ENCODE data around the gene CRYL1. TPM values are rescaled to one million over a fixed set of nuclear protein-coding genes. Genes with fewer than 3 reads are reported as not detected.

Gene CRYL1, protein sequence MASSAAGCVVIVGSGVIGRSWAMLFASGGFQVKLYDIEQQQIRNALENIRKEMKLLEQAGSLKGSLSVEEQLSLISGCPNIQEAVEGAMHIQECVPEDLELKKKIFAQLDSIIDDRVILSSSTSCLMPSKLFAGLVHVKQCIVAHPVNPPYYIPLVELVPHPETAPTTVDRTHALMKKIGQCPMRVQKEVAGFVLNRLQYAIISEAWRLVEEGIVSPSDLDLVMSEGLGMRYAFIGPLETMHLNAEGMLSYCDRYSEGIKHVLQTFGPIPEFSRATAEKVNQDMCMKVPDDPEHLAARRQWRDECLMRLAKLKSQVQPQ
- total RNA-seq (2012; rRNA removed) (10.6 and 11.7 TPM in 2 replicates), polyA plus RNA-seq (2012; rRNA removed) (16.4 TPM in 2 replicates), Bru-seq, nascent RNA (percentile 52 among the genes with signal in this experiment), BruChase-seq, experiment 1, labeled RNA remaining after a 6-hour chase (percentile 54 among the genes with signal in this experiment), BruChase-seq, experiment 2, labeled RNA remaining after a 2-hour chase (percentile 47 among the genes with signal in this experiment)
- 14.6 and 17.3 TPM in 2 replicates for polyA plus RNA-seq (2012; cell fraction: cytosol; rRNA removed)
- polyA plus RNA-seq (2012; cell fraction: nucleus; rRNA removed; ENCODE audit: low replicate concordance), result 6.1 and 9.9 TPM in 2 replicates
- long read RNA-seq, transcript CRYL1-201 (8 exons, 1,485 nt), result major isoform, 20 of 29 reads
- long read RNA-seq, partial matches to known transcripts, result 4 of 29 reads
- long read RNA-seq, other reads (novel, unspliced or antisense), result 1 of 29 reads

GRCh38 chr13:20525601-20526544 is at the start of gene CRYL1:
TSS of gene CRYL1 (minus strand) at chr13:20525857. CDS start at chr13:20525794, 63 bp downstream.
- Histone ChIP-seq H3K56ac (ENCODE audit: extremely low read depth, insufficient read depth, low read length) (peak within 1 kb of the TSS; percentile 77), H3K4ac (ENCODE audit: low read depth, low read length) (peak within 1 kb of the TSS; percentile 62), H3K27ac (ENCODE audit: insufficient read depth, low read length) (peak within 1 kb of the TSS; percentile 59; the same call in 1 of the 2 replicates), H3K9me1 (ENCODE audit: insufficient read depth, low read length) (peaks cover 3% of the 10 kb centered on the region; the same call in 1 of the 2 replicates), H4K5ac (ENCODE audit: low read depth, low read length) (peak within 1 kb of the TSS; percentile 43; the same call in 1 of the 2 replicates), H3K9me3 (ENCODE audit: control insufficient read depth, insufficient read depth, low read length) (no peaks in the 10 kb centered on the region), H2AK9ac (replicated peaks; ENCODE audit: low read depth, low read length, poor library complexity) (peak within 1 kb of the TSS; percentile 92), H3K18ac (ENCODE audit: low read depth, low read length) (peak within 1 kb of the TSS; percentile 55; the same call in 1 of the 2 replicates), H3K4me1 (ENCODE audit: control insufficient read depth, insufficient read depth, low read length) (0 out of 2 replicates have a peak, but pooled peaks cover 2% of the 10 kb centered on the region), H2BK5ac (ENCODE audit: low read depth, low read length, poor library complexity, severe bottlenecking) (peak within 1 kb of the TSS; percentile 76), H2AK5ac (ENCODE audit: low read depth, low read length) (peak within 1 kb of the TSS; percentile 67), H3K27me3 (ENCODE audit: control insufficient read depth, insufficient read depth, low read length) (no peaks in the 10 kb centered on the region), H2BK120ac (ENCODE audit: low read depth, low read length) (peak within 1 kb of the TSS; percentile 72), H2BK20ac (ENCODE audit: low read depth, low read length) (0 out of 2 replicates have a peak within 1 kb of the TSS, but pooled peaks have one; percentile 8), H4K20me1 (ENCODE audit: insufficient read depth, low read length) (no peaks in the 10 kb centered on the region), H3K9ac (ENCODE audit: low read depth, low read length) (peak within 1 kb of the TSS; percentile 85), H3K79me1 (ENCODE audit: low read depth in 1 of 2, low read length in 2 of 2) (peaks cover 10 to 22% of the 10 kb centered on the region in 2 experiments), H3K14ac (replicated peaks; ENCODE audit: low read depth, low read length) (peak within 1 kb of the TSS; percentile 88), H3K4me3 (ENCODE audit: insufficient read depth, low read depth, low read length) (peak within 1 kb of the TSS; percentile 87), H2AFZ (replicated peaks; ENCODE audit: low read length, poor library complexity) (peak within 1 kb of the TSS; percentile 100), H3K4me2 (ENCODE audit: low read depth, low read length) (peak within 1 kb of the TSS; percentile 99), H4K8ac (ENCODE audit: low read depth in 2 of 2, low read length in 2 of 2) (peak within 1 kb of the TSS; percentile 57 to 75), H3K36me3 (ENCODE audit: control insufficient read depth, insufficient read depth, low read length) (no peaks in the 10 kb centered on the region), H4K91ac (ENCODE audit: insufficient read depth, low read depth, low read length) (peak within 1 kb of the TSS; percentile 7), H3K23ac (ENCODE audit: low read depth, low read length) (peak within 1 kb of the TSS; percentile 97), H2BK15ac (ENCODE audit: low read depth, low read length) (peak within 1 kb of the TSS; percentile 82; the same call in 2 of the 3 replicates)
- ChIA-PET POLR2A (ENCODE audit: unreplicated experiment) (interaction anchor here (0.6 kb wide), 1 partner anchor 300 kb away, joined by 3 read pairs; no protein-coding TSS in a partner anchor), CTCF (no interaction called here)
- in situ Hi-C loops (cut with MboI; ENCODE audit: low sequenced_read_pairs) (no loop called here), dilution Hi-C loops (cut with HindIII; ENCODE audit: low sequenced_read_pairs, unreplicated experiment) (no loop called here), intact Hi-C loops (cut with micrococcal nuclease) (loop anchor here (1.0 to 5.0 kb wide), 3 partner anchors 41 to 178 kb away; partner anchors contain the start of gene IFT88)
- ATAC-seq (ENCODE audit: low read depth) (peak; percentile 99), DNase-seq (peak; percentile 73)
- no TSS peak for BruUV-seq (replicated peaks)
- TF ChIP-seq POLR2A (IDR thresholded peaks at IDR 0.05; ENCODE audit: low read depth, low read length), result peak; percentile 60; the same call in 1 of the 2 replicates
- no peak for TF ChIP-seq FOS (IDR thresholded peaks at IDR 0.05; ENCODE audit: low read depth, low read length)
- peak; percentile 57; the same call in 1 of the 2 replicates for TF ChIP-seq MXI1 (IDR thresholded peaks at IDR 0.05; ENCODE audit: borderline replicate concordance, low read depth, low read length)
- 0 out of 2 replicates have a peak, but pooled peaks have one; percentile 32 for TF ChIP-seq MAZ (IDR thresholded peaks at IDR 0.05; ENCODE audit: borderline replicate concordance, low read depth, low read length)
- TF ChIP-seq SMC3 (IDR thresholded peaks at IDR 0.05; ENCODE audit: low read depth, low read length), result no peak
- no peak for TF ChIP-seq ELK1 (IDR thresholded peaks at IDR 0.05; ENCODE audit: borderline replicate concordance, low read depth, low read length)
- TF ChIP-seq RAD21 (IDR thresholded peaks at IDR 0.05; ENCODE audit: low read length), result no peak
- whole genome bisulfite sequencing, 2 experiments (ENCODE audit: extremely low coverage in 2 of 2, insufficient read length in 1 of 2), result 2% methylated on average over 44 of the region's 89 CpGs; no CpG with 5 or more reads in 1 of the 2 experiments
